WTC11 (cell line): Measurements from ENCODE around the gene CNTNAP2. TPM values are rescaled to one million over a fixed set of nuclear protein-coding genes. Genes with fewer than 3 reads are reported as not detected.

Source experiments
- ATAC-seq: fragments of 200-7000 bp; cut with Tn5 transposase; 2 replicates; pipeline ENCODE4 v1.10.0; 2021; ENCODE audit warnings: mild to moderate bottlenecking, moderate library complexity
- CTCF ChIA-PET: fragments of 300-600 bp; sonication (Branson Sonifier 250); formaldehyde crosslinking; loops from one replicate; lab custom pipeline; 2021; ENCODE audit warnings: antibody characterized with exemption; lab: Charles Lee
- POLR2A ChIA-PET: fragments of 350-600 bp; sonication (Branson Sonifier 250); formaldehyde crosslinking; loops from one replicate; lab custom pipeline; 2021; ENCODE audit warnings: antibody characterized with exemption; lab: Charles Lee
- DNase-seq: peaks from one replicate; pipeline ENCODE4 v3.0.0; 2021; ENCODE audit warnings: low spot score
- H3K27ac Mint-ChIP-seq: 2 replicates; pipeline ENCODE4 v1.8.0; 2021; ENCODE audit warnings: mixed read lengths
- H3K27me3 Mint-ChIP-seq: 2 replicates; pipeline ENCODE4 v1.8.0; 2021; ENCODE audit warnings: low read depth, mild to moderate bottlenecking, moderate library complexity, mixed read lengths
- H3K36me3 Mint-ChIP-seq: 2 replicates; pipeline ENCODE4 v1.8.0; 2021; ENCODE audit warnings: mixed read lengths
- H3K4me1 Mint-ChIP-seq: 2 replicates; pipeline ENCODE4 v1.8.0; 2022; ENCODE audit warnings: mixed read lengths
- H3K4me3 Mint-ChIP-seq: 2 replicates; pipeline ENCODE4 v1.8.0; 2021; ENCODE audit warnings: mild to moderate bottlenecking, moderate library complexity, mixed read lengths
- H3K9me3 Mint-ChIP-seq: 2 replicates; pipeline ENCODE4 v1.8.0; 2021; ENCODE audit warnings: mixed read lengths
- CREB1 ChIP-seq: sonication (generic); formaldehyde crosslinking; IDR thresholded peaks from 2 replicates; pipeline ENCODE4 v1.8.0; 2023; ENCODE audit warnings: mild to moderate bottlenecking, missing genetic modification reagents
- CTCF ChIP-seq: fragments of 200-600 bp; IDR thresholded peaks from 2 replicates; pipeline ENCODE4 v1.8.0; 2022; ENCODE audit warnings: antibody characterized with exemption
- EMX1 ChIP-seq: fragments of 250-450 bp; sonication (Bioruptor Pico); IDR thresholded peaks from 2 replicates; pipeline ENCODE4 v1.8.0; 2021; ENCODE audit warnings: mild to moderate bottlenecking
- ETV6 ChIP-seq: sonication (generic); formaldehyde crosslinking; IDR thresholded peaks from 2 replicates; pipeline ENCODE4 v1.8.1; 2022; ENCODE audit warnings: mild to moderate bottlenecking, missing genetic modification reagents
- MYBL2 ChIP-seq: sonication (generic); formaldehyde crosslinking; IDR thresholded peaks from 2 replicates; pipeline ENCODE4 v1.8.1; 2023; ENCODE audit warnings: mild to moderate bottlenecking, moderate library complexity, missing genetic modification reagents
- PRDM15 ChIP-seq: sonication (generic); formaldehyde crosslinking; IDR thresholded peaks from 2 replicates; pipeline ENCODE4 v1.8.0; 2022; ENCODE audit warnings: missing genetic modification reagents
- PRRX2 ChIP-seq: fragments of 250-450 bp; sonication (Bioruptor Pico); IDR thresholded peaks from 2 replicates; pipeline ENCODE4 v1.8.0; 2021; ENCODE audit warnings: mild to moderate bottlenecking
- SMAD3 ChIP-seq: sonication (generic); formaldehyde crosslinking; IDR thresholded peaks from 2 replicates; pipeline ENCODE4 v1.8.0; 2022; ENCODE audit warnings: missing genetic modification reagents, mild to moderate bottlenecking, borderline replicate concordance
- TEAD1 ChIP-seq: sonication (generic); formaldehyde crosslinking; IDR thresholded peaks from 2 replicates; pipeline ENCODE4 v1.8.0; 2022; ENCODE audit warnings: mild to moderate bottlenecking, missing genetic modification reagents
- USF2 ChIP-seq: sonication (generic); formaldehyde crosslinking; IDR thresholded peaks from 2 replicates; pipeline ENCODE4 v1.8.1; 2023; ENCODE audit warnings: mild to moderate bottlenecking, missing genetic modification reagents, moderate library complexity
- ZNF138 ChIP-seq: sonication (generic); formaldehyde crosslinking; conservative IDR thresholded peaks from 2 replicates; pipeline ENCODE4 v1.8.1; 2022; ENCODE audit warnings: mild to moderate bottlenecking, moderate library complexity, missing genetic modification reagents
- ZNF671 ChIP-seq: fragments of 250-450 bp; sonication (Bioruptor Pico); IDR thresholded peaks from 2 replicates; pipeline ENCODE4 v1.8.0; 2021; ENCODE audit warnings: mild to moderate bottlenecking
- total RNA-seq: library from RNA; stranded (reverse); gene quantifications from 3 replicates; pipeline ENCODE4 v1.2.3, GENCODE V29; 2021
- TF ChIP-seq, protein P1 (sequence below): sonication (generic); formaldehyde crosslinking; IDR thresholded peaks from 2 replicates; pipeline ENCODE4 v1.8.1; 2022; ENCODE audit warnings: mild to moderate bottlenecking, missing genetic modification reagents, moderate library complexity, borderline replicate concordance
- TF ChIP-seq, protein P2 (sequence below): fragments of 250-450 bp; sonication (Bioruptor Pico); IDR thresholded peaks from 2 replicates; pipeline ENCODE4 v1.9.0; 2021; ENCODE audit warnings: mild to moderate bottlenecking, borderline replicate concordance
- TF ChIP-seq, protein P3 (sequence below): sonication (generic); formaldehyde crosslinking; IDR thresholded peaks from 2 replicates; pipeline ENCODE4 v1.8.0; 2022; ENCODE audit warnings: mild to moderate bottlenecking, missing genetic modification reagents
- TF ChIP-seq, protein P4 (sequence below): fragments of 250-450 bp; sonication (Bioruptor Pico); IDR thresholded peaks from 2 replicates; pipeline ENCODE4 v1.9.0; 2021; ENCODE audit warnings: mild to moderate bottlenecking

CNTNAP2 gene
- total RNA-seq, 1 experiment from 2014 or later = 63.8 TPM

- Mint-ChIP-seq H3K4me3 (no peak overlapping the region), H3K4me1 (no peaks in the 10 kb centered on the region)
These were observed 639.0 kb downstream of the CNTNAP2 start for GRCh38 chr7:146755585-146755984.

DNA sequence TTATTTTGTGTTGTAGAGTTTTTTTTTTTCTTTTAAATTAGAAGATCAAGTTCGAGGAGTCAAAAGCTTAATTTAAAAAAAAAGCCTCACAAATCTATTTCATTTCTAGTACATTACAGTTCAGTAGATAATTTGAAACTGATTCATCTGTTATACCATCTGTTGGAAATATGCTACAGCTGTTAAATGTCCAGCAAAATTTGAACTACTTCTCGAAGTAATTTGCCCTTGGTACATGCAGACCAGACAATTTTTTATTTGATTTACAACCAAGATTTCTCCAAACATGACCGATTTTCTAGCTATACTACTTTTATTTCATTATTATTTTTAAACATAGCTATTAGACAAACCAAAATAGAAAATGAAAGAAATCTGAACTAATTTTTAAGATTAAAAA is 647.9 kb downstream of the CNTNAP2 start:
- Mint-ChIP-seq H3K36me3 (no peaks in the 10 kb centered on the region), H3K4me3 (no peak overlapping the region), H3K9me3 (peaks cover 11% of the 10 kb centered on the region), H3K27me3 (no peaks in the 10 kb centered on the region), H3K27ac (no peak overlapping the region), H3K4me1 (no peaks in the 10 kb centered on the region)
- DNase-seq (no peak), ATAC-seq (no peak)
- ChIA-PET CTCF (interaction anchor here (0.7 kb wide), 1 partner anchor 17 kb away, joined by 3 read pairs; no protein-coding TSS in a partner anchor), POLR2A (interaction anchor here (0.6 kb wide), 1 partner anchor 596 kb away, joined by 3 read pairs; no protein-coding TSS in a partner anchor)
- TF ChIP-seq, protein P1, sequence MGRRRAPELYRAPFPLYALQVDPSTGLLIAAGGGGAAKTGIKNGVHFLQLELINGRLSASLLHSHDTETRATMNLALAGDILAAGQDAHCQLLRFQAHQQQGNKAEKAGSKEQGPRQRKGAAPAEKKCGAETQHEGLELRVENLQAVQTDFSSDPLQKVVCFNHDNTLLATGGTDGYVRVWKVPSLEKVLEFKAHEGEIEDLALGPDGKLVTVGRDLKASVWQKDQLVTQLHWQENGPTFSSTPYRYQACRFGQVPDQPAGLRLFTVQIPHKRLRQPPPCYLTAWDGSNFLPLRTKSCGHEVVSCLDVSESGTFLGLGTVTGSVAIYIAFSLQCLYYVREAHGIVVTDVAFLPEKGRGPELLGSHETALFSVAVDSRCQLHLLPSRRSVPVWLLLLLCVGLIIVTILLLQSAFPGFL (CRISPR knock-in tag) = no peak
- TF ChIP-seq ZNF671 (CRISPR knock-in tag) (no peak), ETV6 (CRISPR knock-in tag) (no peak), ZNF138 (no peak), TEAD1 (CRISPR knock-in tag) (no peak), PRDM15 (CRISPR knock-in tag) (no peak), CTCF (no peak)
- TF ChIP-seq, protein P2, sequence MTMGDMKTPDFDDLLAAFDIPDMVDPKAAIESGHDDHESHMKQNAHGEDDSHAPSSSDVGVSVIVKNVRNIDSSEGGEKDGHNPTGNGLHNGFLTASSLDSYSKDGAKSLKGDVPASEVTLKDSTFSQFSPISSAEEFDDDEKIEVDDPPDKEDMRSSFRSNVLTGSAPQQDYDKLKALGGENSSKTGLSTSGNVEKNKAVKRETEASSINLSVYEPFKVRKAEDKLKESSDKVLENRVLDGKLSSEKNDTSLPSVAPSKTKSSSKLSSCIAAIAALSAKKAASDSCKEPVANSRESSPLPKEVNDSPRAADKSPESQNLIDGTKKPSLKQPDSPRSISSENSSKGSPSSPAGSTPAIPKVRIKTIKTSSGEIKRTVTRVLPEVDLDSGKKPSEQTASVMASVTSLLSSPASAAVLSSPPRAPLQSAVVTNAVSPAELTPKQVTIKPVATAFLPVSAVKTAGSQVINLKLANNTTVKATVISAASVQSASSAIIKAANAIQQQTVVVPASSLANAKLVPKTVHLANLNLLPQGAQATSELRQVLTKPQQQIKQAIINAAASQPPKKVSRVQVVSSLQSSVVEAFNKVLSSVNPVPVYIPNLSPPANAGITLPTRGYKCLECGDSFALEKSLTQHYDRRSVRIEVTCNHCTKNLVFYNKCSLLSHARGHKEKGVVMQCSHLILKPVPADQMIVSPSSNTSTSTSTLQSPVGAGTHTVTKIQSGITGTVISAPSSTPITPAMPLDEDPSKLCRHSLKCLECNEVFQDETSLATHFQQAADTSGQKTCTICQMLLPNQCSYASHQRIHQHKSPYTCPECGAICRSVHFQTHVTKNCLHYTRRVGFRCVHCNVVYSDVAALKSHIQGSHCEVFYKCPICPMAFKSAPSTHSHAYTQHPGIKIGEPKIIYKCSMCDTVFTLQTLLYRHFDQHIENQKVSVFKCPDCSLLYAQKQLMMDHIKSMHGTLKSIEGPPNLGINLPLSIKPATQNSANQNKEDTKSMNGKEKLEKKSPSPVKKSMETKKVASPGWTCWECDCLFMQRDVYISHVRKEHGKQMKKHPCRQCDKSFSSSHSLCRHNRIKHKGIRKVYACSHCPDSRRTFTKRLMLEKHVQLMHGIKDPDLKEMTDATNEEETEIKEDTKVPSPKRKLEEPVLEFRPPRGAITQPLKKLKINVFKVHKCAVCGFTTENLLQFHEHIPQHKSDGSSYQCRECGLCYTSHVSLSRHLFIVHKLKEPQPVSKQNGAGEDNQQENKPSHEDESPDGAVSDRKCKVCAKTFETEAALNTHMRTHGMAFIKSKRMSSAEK (CRISPR knock-in tag) = no peak
- TF ChIP-seq, protein P3, sequence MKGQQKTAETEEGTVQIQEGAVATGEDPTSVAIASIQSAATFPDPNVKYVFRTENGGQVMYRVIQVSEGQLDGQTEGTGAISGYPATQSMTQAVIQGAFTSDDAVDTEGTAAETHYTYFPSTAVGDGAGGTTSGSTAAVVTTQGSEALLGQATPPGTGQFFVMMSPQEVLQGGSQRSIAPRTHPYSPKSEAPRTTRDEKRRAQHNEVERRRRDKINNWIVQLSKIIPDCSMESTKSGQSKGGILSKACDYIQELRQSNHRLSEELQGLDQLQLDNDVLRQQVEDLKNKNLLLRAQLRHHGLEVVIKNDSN (CRISPR knock-in tag) = no peak

More at GRCh38 chr7:146755585-146755984, 639.0 kb downstream of the CNTNAP2 start:
- no peak for DNase-seq
- TF ChIP-seq, protein P4, sequence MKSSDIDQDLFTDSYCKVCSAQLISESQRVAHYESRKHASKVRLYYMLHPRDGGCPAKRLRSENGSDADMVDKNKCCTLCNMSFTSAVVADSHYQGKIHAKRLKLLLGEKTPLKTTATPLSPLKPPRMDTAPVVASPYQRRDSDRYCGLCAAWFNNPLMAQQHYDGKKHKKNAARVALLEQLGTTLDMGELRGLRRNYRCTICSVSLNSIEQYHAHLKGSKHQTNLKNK (CRISPR knock-in tag) = no peak
- TF ChIP-seq MYBL2 (CRISPR knock-in tag) = no peak
- TF ChIP-seq, protein P2 (CRISPR knock-in tag) = no peak
- no peak for TF ChIP-seq USF2 (CRISPR knock-in tag)
- no peak for TF ChIP-seq CREB1 (CRISPR knock-in tag)
- TF ChIP-seq PRRX2 = no peak
- TF ChIP-seq SMAD3 = no peak
- TF ChIP-seq EMX1 (CRISPR knock-in tag) = no peak
- Mint-ChIP-seq H3K36me3 (peaks cover 13% of the 10 kb centered on the region), H3K27me3 (no peaks in the 10 kb centered on the region; the same call in 1 of the 2 replicates), H3K27ac (no peak overlapping the region), H3K9me3 (peaks cover 20% of the 10 kb centered on the region)
- ATAC-seq = no peak
- ChIA-PET CTCF (no interaction called here), POLR2A (no interaction called here)
